ENCODE measurements around the gene LRRC8D.

Gene LRRC8D

GRCh38 chr1:89866568-89866967 lies 45.7 kb downstream of the LRRC8D start:
- no peak for DNase-seq (ENCODE audit: low read depth, low spot score)

GRCh38 chr1:89870998-89871397 lies 50.2 kb downstream of the LRRC8D start:
- no peak for DNase-seq (ENCODE audit: low read depth, low spot score)

DNA sequence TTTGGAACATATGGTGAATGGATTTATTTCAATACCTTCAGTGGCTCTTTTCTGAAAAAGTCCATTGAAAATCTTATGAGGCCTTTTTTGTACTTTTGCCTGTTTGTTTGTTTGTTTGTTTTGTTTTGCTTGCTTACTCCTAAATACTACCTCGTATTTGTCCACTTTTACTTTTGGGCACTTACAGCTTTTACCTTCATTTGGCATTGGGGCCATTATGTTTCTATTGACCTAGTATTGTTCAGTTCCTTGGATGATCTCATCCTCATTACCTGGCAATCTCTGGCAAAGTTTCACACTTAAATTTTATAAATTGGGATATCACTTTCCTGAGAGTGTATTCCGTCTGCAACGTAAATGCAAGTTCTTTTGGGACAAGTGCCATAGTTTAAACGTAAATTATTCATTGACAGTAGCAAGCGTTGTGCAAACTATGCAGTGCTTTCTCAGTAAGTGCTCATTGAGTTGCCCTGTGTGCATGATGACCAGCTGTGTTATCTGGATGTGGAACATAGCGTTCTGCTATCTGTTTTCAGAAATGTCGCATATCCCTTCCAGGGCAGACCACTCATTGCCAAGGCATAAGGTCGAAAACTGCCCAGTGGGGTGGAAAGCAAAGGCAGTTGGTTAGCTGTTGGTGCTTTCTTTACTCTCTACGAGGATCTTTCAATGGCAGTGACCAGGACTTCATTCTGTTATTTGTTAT lies 51.1 kb downstream of the LRRC8D start:
- DNase-seq (ENCODE audit: low read depth, low spot score) = no peak

DNA sequence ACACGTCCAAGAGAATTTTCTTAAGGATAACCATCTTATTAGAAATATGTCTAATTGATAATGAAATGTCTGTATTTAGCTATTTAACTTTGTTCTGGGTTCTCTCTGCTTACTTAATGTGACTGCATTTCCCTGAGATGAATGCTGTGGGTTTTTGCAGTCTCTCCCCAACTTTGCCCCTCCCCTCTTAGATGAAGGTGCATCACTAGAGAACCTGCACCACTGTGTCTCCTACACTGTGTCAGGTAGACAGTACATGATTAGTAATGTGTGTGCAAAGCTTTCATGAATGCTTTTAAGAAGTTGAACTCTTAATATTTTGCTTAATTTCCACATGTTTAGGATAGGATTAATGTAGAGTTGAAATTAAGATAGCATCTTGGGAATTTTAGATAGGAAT lies 51.7 kb downstream of the LRRC8D start:
- no peak for DNase-seq (ENCODE audit: low read depth, low spot score)

DNA sequence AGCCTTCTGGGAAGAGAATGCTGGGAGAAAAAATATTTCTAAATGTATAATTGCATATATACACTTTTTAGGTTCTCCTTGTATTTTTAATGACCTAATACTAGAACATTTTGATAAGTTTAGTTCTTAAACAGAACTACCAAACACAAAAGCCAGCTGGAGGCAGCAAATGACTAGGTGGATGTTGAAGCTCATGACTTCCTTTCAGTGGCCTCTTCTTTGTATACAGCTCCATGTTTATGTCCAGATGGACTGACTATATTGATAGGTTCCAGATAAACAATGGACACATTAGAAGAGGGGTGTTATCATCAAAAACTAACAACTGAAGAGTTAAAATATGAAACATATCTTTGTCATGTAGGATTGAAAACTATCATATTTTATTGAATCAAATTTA lies 52.5 kb downstream of the LRRC8D start:
- DNase-seq (ENCODE audit: low read depth, low spot score) = no peak

DNA sequence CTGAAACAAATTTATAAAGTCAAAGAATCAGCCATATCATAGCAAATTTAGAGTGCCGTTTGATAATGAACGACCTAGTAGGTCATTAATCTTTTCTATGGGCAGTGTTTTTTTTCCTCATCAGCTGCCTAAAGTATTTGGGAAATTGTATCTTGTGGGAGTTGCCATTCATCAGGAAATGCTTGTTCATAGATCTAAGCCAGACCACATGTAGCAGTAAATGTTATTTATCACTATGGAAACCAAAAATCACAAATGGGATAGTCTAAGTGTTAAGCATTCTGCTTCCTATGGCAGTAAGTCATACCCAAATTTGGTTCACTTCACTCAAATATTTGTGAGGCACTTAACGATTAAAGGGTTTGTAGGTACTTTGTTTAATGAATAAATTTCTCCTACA lies 52.9 kb downstream of the LRRC8D start:
- DNase-seq (ENCODE audit: low read depth, low spot score) = no peak

- no peak for DNase-seq (ENCODE audit: low read depth, low spot score)
Observed at GRCh38 chr1:89876463-89876862, 55.6 kb downstream of the LRRC8D start.

GRCh38 chr1:89877756-89878155 lies 56.9 kb downstream of the LRRC8D start:
- no peak for DNase-seq (ENCODE audit: low read depth, low spot score)

GRCh38 chr1:89878256-89878655 lies 57.4 kb downstream of the LRRC8D start:
- DNase-seq (ENCODE audit: low read depth, low spot score) = no peak

DNA sequence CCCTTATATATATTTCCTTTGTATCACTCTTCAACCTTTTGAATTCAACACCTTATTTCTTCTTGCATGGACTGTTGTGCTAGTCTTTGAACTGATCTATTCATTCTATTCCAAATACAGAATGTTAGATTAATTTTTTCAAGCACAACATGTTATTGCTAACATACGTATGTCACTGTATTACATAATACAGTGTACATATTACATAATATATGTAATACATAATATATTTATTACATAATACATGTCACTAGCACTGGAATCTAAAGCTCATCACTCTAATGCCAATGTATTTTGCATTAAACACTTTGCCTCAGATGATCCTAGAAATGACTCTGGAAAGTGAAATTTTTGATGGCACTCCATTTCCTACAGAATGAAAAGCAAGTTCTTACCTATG lies 59.8 kb downstream of the LRRC8D start:
- DNase-seq (ENCODE audit: low read depth, low spot score) = no peak

- DNase-seq (ENCODE audit: low read depth, low spot score) = no peak
Observed at GRCh38 chr1:89881415-89882058, 60.7 kb downstream of the LRRC8D start.

DNA sequence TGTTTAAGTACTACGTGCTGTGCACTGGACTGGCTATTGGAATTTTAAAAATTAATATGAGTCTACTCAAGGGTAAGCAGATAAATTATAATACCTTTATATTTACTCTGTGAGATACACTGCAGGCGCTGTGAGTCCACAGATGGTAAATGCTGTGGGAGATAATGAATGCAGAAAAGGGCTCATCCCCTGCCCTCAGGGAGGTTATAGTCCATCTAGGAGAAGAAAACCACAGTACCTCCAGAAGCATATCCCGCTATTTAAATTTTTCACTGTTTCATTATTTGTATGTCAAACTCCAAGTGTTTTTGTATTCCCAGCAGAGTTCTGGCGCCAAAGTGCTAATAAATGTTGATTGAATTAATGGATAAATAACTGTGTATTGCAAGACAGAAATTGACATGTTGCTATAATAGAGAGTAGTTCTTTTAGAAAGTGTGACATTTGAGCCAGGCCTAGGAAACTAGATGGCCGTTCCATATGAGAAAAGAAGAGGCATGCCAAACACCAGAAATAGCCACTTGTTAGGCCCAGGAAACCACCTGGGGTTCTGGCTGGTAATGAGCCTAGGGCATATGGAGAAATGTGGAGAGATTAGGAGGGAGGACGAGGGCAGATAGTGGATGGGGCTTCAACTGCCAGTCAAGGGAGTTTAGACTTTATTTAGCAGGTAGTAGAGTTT lies 61.7 kb downstream of the LRRC8D start:
- DNase-seq (ENCODE audit: low read depth, low spot score) = no peak

- DNase-seq (ENCODE audit: low read depth, low spot score) = no peak
Observed at GRCh38 chr1:89883030-89883379, 62.2 kb downstream of the LRRC8D start.

GRCh38 chr1:89884718-89885596 lies 64.1 kb downstream of the LRRC8D start:
- no peak for DNase-seq (ENCODE audit: low read depth, low spot score)

DNA sequence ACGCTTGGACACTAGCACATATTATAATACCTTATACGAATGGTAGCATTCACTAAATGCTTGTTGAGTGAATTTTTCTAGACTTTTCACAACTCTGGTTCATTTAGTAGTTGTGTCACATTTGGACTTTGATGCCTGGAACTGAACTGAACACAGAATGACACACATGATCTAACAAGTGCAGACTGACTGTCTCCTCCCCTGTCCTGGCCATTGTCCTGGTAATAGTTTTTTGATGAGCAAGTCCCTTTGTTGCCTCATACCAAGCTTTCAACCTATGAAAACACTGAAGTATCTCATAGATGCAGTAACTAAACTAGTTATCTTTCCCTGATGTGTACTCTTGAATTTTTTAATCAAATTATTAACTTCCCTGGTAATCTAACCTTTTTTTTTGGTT lies 66.4 kb downstream of the LRRC8D start:
- no peak for DNase-seq (ENCODE audit: low read depth, low spot score)

GRCh38 chr1:89887713-89888112 lies 66.9 kb downstream of the LRRC8D start:
- no peak for DNase-seq (ENCODE audit: low read depth, low spot score)

DNA sequence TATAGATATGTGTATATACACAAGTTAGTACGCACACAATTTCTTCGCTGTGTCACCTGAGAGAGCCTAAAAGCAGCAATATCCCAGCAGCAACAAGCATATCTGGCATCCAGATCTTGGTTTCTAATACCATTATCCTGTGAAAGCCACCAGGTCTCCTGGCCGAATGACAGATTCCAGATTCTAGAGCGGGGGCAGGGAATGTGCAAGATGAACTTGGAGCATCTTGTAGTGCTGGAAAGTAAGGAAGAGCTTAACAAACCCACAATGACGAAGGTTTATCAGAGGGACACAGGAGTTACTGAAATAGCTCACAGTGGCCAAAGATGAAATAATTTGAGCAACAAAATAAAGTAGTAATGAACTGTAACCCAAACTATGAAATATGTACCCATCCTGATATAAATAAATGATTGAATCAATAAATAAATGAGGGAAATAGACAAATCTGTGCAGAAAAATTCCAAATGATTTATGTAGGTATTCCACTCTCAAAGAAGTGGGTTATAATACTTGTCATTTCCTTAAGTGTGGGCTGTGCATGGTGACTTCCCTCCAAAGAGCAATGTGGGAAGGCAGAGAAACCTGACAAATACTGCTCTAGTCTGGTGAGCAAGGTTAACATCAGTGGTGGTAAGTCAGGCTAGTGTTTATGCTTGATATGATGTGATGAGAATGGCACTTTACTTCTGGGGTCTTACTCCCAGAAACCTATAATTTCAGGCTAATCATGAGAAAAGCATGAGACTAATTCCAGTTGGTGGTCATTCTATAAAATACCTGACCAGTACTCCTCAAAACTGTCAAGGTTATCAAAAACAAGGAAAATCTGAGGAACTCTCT lies 67.9 kb downstream of the LRRC8D start:
- no peak for DNase-seq (ENCODE audit: low read depth, low spot score)

DNA sequence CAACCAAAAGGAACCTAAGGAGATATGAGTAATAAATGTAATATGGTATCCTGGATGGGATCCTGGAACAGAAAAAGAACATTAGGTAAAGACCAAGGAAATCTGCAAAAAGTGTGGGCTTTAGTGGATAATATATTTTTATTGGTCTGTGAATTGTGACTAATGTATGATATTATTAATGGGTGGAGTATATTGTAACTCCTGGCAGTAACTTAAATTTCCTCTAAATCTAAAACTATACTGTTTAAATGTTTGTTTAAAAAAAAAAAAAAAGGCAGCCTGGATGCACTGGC lies 68.4 kb downstream of the LRRC8D start:
- no peak for DNase-seq (ENCODE audit: low read depth, low spot score)

- peak; percentile 73 for DNase-seq (ENCODE audit: low read depth, low spot score)
Observed at GRCh38 chr1:89890085-89890752, 69.4 kb downstream of the LRRC8D start.

DNA sequence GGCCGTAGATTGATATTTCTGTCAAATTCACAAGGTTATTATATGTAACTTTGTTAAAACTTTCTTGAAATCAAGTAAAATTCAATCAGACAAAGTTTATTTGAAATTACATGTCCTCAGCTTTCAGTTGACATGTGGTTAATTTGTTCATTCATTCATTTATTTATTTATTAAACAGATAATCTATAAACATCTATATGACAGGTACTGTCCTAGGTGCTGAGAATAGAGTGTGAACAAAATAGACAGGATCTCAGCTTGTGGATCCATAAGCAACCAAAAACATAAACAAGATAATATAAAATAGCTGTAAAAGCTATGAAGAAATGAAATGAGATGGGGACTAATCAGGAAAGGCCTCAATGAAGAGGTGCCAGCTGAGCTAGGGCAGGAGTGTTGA lies 72.0 kb downstream of the LRRC8D start:
- no peak for DNase-seq (ENCODE audit: low read depth, low spot score)

Measured in ELF-1 (cell line).